AG04450 (cell line): ENCODE data around the gene EML6. TPM values are rescaled to one million over a fixed set of nuclear protein-coding genes. Genes with fewer than 3 reads are reported as not detected.

Experiments
- CTCF ChIA-PET: fragments of 300-600, 350-600 bp; formaldehyde crosslinking; extraction: SDS; loops from one replicate; lab custom pipeline; 2022; ENCODE audit warnings: antibody characterized with exemption, inconsistent platforms; lab: Charles Lee
- POLR2A ChIA-PET: fragments of 350-600 bp; formaldehyde crosslinking; extraction: SDS; loops from one replicate; lab custom pipeline; 2021; ENCODE audit warnings: antibody characterized with exemption, inconsistent platforms; lab: Yijun Ruan, JAX
- DNase-seq: peaks from one replicate; pipeline ENCODE4 v3.0.0-alpha.2; 2011; ENCODE audit warnings: low read depth, low spot score
- H3K27ac ChIP-seq: one replicate; pipeline ENCODE4 v1.5.1; 2012; ENCODE audit warnings: low read depth, low read length, control low read depth
- H3K27me3 ChIP-seq: one replicate; pipeline ENCODE4 v1.6.0; 2012; ENCODE audit warnings: low read length; ENCODE audit not compliant: control insufficient read depth, insufficient read depth
- H3K4me3 ChIP-seq: 2 replicates; pipeline ENCODE4 v1.5.1; 2011; ENCODE audit warnings: mild to moderate bottlenecking, low read depth, low read length, control low read depth
- H3K9me3 ChIP-seq: 2 replicates; pipeline ENCODE4 v1.5.1; 2012; ENCODE audit warnings: low read length; ENCODE audit not compliant: control insufficient read depth, insufficient read depth
- polyA plus RNA-seq: library from polyadenylated mRNA; depleted of rRNA; stranded (reverse); fragments of >200 nt; gene quantifications from 2 replicates; pipeline ENCODE4 v1.2.3, GENCODE V29; 2011
- TF ChIP-seq, protein P1 (sequence below): IDR thresholded peaks from 2 replicates; pipeline ENCODE4 v1.5.1; 2011; ENCODE audit warnings: low read depth, low read length, control low read depth, inconsistent platforms

The EML6 gene
- polyA plus RNA-seq, 1 experiment = 0.30 TPM

DNA sequence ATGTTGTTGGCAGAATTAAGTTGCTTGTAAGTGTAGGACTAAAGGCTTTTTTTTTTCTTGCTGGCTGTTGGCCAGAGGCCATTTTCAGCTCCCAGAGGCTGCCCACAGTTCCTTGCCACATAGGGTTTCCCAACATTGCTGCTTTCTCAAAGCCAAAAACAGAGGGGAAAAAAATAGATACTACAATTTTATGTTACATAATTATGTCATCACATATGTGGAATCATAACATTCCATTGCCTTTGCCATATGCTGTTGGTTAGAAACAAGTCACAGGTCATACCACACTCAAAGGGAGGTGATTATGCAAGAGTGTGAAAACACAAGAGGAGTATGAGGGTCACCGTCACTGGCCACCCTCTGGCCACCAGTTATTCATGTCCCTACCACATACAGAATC lies 172.3 kb downstream of the EML6 start:
- DNase-seq = no peak
- H3K9me3 ChIP-seq = peaks cover 5% of the 10 kb centered on the region; the same call in 1 of the 2 replicates
- H3K27ac ChIP-seq = no peak overlapping the region
- POLR2A ChIA-PET = no interaction called here
- H3K4me3 ChIP-seq = no peak overlapping the region
- no peaks in the 10 kb centered on the region for H3K27me3 ChIP-seq
- TF ChIP-seq, protein P1, sequence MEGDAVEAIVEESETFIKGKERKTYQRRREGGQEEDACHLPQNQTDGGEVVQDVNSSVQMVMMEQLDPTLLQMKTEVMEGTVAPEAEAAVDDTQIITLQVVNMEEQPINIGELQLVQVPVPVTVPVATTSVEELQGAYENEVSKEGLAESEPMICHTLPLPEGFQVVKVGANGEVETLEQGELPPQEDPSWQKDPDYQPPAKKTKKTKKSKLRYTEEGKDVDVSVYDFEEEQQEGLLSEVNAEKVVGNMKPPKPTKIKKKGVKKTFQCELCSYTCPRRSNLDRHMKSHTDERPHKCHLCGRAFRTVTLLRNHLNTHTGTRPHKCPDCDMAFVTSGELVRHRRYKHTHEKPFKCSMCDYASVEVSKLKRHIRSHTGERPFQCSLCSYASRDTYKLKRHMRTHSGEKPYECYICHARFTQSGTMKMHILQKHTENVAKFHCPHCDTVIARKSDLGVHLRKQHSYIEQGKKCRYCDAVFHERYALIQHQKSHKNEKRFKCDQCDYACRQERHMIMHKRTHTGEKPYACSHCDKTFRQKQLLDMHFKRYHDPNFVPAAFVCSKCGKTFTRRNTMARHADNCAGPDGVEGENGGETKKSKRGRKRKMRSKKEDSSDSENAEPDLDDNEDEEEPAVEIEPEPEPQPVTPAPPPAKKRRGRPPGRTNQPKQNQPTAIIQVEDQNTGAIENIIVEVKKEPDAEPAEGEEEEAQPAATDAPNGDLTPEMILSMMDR = no peak
- CTCF ChIA-PET = interaction anchor here (1.2 kb wide), 1 partner anchor 57 kb away, joined by 3 read pairs; no protein-coding TSS in a partner anchor

DNA sequence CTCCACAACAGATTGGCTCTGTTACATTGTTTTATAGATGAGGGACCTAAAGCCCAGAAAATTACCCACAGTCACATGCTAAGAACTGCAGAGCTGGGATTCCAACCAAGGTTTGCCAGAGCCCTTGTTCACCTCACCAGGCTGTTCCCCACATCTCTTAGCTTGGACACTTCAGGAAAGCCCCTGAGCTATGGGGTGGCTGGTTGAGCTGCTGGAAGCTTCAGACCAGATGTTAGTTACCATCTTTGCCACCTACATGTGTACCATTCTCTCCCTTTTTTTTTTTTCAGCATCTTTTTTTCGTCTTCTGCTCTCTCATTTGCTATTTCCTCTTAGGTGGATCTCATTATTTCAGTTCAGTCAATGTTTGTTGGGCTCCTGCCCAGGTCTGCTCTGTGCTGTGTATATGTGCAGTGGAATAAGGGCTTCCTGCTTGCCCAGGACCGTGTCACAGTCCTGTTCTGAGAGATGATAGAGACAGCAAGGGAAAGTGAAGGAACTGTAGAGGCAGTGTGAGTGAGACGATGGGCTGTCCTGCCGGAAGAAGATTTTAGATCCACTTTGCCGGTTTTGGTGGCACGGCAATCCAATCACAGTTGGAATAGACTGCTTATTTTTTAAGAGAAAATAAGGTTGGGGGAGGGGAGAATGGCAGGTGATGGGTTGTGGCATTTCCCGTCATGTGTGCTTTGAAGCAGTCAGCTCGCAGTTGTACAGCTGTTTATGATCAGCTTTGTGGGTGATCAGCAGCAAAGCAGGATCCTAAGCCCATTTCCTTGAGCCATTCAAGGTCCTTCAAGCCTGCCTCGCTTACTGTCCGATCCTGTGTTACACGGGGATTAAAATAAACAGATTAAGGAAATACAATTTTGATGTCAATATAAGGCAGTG lies 174.2 kb downstream of the EML6 start:
- no peak for DNase-seq
- Histone ChIP-seq H3K27me3 (no peaks in the 10 kb centered on the region), H3K4me3 (no peak overlapping the region), H3K9me3 (peaks cover 5% of the 10 kb centered on the region; the same call in 1 of the 2 replicates), H3K27ac (no peak overlapping the region)
- CTCF ChIA-PET = interaction anchor here (0.9 to 2.8 kb wide), 5 partner anchors 11 to 271 kb away, joined by 3 to 17 read pairs (median 5); no protein-coding TSS in a partner anchor
- TF ChIP-seq, protein P1 = no peak
- POLR2A ChIA-PET = no interaction called here

DNA sequence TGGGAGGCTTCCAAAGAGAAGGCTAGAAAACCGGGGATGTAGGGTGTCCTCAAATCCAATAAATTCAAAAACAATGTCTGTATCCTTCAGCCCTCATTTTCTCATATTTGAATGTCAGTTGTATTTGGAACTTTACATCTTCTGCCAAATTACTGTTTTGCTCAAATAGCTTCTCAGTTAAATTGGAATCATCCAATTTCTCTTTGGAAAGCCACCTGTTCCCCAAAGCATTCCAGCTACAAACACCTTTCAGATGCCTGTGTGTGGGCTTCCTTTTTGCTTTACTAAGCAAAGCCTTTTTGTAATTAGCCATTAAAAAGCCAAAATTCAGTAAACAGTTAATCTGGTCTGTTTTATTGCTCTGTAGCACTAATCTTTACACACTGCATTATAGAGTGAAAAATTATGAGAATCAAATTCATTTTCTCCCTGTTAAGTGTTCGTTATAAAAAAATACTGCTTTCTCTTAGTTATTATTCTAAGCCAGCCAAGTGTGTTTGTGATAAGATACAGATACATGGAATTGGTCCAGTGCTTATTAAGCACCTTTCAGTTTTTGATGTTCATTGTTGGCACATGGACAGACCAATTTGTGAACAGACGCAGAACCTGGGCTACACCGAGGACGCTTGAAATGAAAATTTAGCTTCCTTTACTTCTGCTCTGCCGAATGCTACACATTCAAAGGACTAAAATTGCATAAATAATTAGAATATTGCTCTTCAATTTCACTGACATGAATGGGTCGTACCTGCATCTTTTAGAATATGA lies 175.2 kb downstream of the EML6 start:
- TF ChIP-seq, protein P1 = no peak
- H3K4me3 ChIP-seq = no peak overlapping the region
- no peak for DNase-seq
- POLR2A ChIA-PET = interaction anchor here (0.5 kb wide), 1 partner anchor 339 kb away, joined by 5 read pairs; no protein-coding TSS in a partner anchor
- no peaks in the 10 kb centered on the region for H3K27me3 ChIP-seq
- no peak overlapping the region for H3K27ac ChIP-seq
- CTCF ChIA-PET = interaction anchor here (0.6 to 3.4 kb wide), 25 partner anchors 8 to 929 kb away, joined by 3 to 91 read pairs (median 5); no protein-coding TSS in a partner anchor
- H3K9me3 ChIP-seq = peaks cover 5% of the 10 kb centered on the region; the same call in 1 of the 2 replicates

DNA sequence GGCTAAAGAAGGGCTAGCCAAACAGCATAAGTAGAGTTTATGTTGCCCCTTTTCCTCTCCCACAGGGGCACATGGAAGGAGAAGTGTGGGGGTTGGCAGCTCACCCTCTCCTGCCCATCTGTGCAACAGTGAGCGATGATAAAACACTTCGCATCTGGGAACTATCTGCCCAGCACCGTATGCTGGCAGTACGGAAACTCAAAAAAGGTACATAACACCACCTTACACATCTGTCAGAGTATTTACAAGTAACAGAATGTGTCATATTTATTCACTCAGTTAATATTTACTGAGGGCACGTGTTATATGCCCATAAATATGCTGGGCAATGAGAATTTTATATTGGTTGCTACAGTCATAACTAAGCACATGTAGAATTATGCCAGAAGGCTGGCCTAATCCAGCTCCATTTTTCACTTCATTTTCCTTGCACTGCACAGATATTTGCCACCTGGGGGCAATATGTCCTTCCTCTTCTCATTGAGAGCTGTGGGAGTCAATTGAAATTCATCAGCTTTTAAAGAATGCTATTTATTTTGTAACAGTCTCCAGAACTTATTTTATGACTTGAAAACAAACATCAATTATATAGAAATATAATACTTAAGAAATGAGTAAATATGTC lies 176.2 kb downstream of the EML6 start:
- Histone ChIP-seq H3K9me3 (peaks cover 5% of the 10 kb centered on the region; the same call in 1 of the 2 replicates), H3K4me3 (no peak overlapping the region), H3K27ac (no peak overlapping the region), H3K27me3 (no peaks in the 10 kb centered on the region)
- DNase-seq = peak; percentile 18
- CTCF ChIA-PET = interaction anchor here (0.5 to 3.4 kb wide), 55 partner anchors 8 to 930 kb away, joined by 3 to 91 read pairs (median 4); no protein-coding TSS in a partner anchor
- TF ChIP-seq, protein P1 = peak; percentile 73
- POLR2A ChIA-PET = interaction anchor here (0.8 kb wide), 1 partner anchor 150 kb away, joined by 3 read pairs; no protein-coding TSS in a partner anchor
